B cell (primary cell): ENCODE results near the gene IRAK2.

Experiments
- EZH2 ChIP-seq: IDR thresholded peaks from 2 replicates; pipeline ENCODE4 v1.6.1; 2012; ENCODE audit warnings: borderline replicate concordance, low read depth, mild to moderate bottlenecking, moderate library complexity, low read length; ENCODE audit not compliant: insufficient read depth, poor library complexity, severe bottlenecking
- TF ChIP-seq, protein P1 (sequence below): fragments of 200-600 bp; IDR thresholded peaks from one replicate; pipeline ENCODE4 v1.8.0; 2022; ENCODE audit warnings: antibody characterized with exemption, mild to moderate bottlenecking

DNA sequence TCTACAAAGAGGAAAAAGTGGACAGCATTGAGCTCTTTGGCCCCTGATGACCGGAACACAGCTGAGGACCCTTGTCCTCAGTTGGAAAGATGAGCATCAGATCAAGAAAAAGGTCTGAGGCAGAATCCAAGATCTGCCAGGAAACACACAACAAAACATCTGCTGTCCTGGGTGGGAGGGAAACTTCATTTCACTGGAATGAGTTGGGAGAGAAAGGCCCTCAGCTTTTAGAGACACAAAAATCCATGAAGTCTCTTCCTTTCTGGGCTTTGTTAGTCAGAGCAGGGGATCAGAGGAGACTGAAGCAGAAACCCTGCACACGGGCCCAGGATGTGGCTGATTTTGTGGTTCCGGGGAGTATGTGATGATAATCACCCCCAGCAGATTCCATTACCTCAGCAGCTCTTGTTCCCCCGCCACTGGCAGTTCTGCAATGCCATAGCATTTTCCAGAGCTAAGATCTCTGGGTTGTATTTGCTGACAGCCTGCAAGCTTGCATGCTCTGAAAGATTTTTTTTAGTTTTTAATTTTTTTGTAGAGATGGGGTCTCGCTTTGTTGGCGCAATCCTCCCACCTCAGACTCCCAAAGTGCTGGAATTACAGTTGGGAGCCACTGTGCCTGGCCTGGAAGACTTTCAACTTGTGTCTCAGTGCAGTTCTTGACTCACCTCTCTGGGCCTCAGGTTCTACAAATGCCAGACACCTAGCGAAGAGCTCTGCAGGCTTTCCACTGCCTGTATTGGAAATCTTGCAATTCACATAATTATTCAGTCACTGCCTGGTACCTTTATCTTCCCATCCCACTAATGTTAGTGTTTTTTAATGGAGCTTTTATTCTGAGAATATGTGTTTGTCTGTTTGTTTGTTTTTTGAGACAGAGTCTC, 77.7 kb downstream of the IRAK2 start:
- TF ChIP-seq EZH2 = no peak
- TF ChIP-seq, protein P1, sequence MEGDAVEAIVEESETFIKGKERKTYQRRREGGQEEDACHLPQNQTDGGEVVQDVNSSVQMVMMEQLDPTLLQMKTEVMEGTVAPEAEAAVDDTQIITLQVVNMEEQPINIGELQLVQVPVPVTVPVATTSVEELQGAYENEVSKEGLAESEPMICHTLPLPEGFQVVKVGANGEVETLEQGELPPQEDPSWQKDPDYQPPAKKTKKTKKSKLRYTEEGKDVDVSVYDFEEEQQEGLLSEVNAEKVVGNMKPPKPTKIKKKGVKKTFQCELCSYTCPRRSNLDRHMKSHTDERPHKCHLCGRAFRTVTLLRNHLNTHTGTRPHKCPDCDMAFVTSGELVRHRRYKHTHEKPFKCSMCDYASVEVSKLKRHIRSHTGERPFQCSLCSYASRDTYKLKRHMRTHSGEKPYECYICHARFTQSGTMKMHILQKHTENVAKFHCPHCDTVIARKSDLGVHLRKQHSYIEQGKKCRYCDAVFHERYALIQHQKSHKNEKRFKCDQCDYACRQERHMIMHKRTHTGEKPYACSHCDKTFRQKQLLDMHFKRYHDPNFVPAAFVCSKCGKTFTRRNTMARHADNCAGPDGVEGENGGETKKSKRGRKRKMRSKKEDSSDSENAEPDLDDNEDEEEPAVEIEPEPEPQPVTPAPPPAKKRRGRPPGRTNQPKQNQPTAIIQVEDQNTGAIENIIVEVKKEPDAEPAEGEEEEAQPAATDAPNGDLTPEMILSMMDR = no peak
